SK-N-SH (cell line): ENCODE results near the gene RAD21L1. TPM values are rescaled to one million over a fixed set of nuclear protein-coding genes. Genes with fewer than 3 reads are reported as not detected.

Experiments used
- CTCF ChIA-PET: fragments of 300-600, 350-600 bp; formaldehyde crosslinking; extraction: SDS; loops from one replicate; lab custom pipeline; 2021; lab: Yijun Ruan, JAX
- POLR2A ChIA-PET: fragments of 350-600 bp; sonication (Branson Sonifier 250); formaldehyde crosslinking; extraction: SDS; loops from one replicate; lab custom pipeline; 2020; ENCODE audit warnings: antibody characterized with exemption, inconsistent platforms; lab: Yijun Ruan, JAX
- DNase-seq: peaks from one replicate; pipeline ENCODE4 v3.0.0; 2012
- H2AFZ ChIP-seq: fragments of 200-600 bp; sonication (generic); 2 replicates; pipeline ENCODE4 v1.8.1; 2016; ENCODE audit warnings: antibody characterized with exemption, mild to moderate bottlenecking, low read depth
- H3F3A ChIP-seq: fragments of 200-600 bp; sonication (generic); replicated peaks from 2 replicates; pipeline ENCODE3; 2016; ENCODE audit warnings: antibody characterized with exemption, mild to moderate bottlenecking; ENCODE audit not compliant: insufficient read depth
- H3K27ac ChIP-seq, 2 experiments: fragments of 200-500 bp in 1 of 2; fragments of 200-600 bp in 1 of 2; sonication (Bioruptor generic) in 1 of 2; sonication (generic), shearing (Covaris generic) in 1 of 2; 2 replicates each; pipeline versions ENCODE4 v1.5.1 to v1.6.1; 2014 to 2016; ENCODE audit warnings: low read depth in 2 of 2, inconsistent platforms in 1 of 2, low read length in 1 of 2, mild to moderate bottlenecking in 1 of 2, mixed read lengths in 1 of 2
- H3K27me3 ChIP-seq: fragments of 200-600 bp; sonication (generic), shearing (Covaris generic); 2 replicates; pipeline ENCODE4 v1.6.1; 2016; ENCODE audit warnings: mixed run types; ENCODE audit not compliant: insufficient read depth
- H3K36me3 ChIP-seq, 2 experiments: fragments of 200-500 bp in 1 of 2; fragments of 200-600 bp in 1 of 2; sonication (Bioruptor generic) in 1 of 2; sonication (generic) in 1 of 2; replicated peaks in 1 of 2; 2 replicates each; pipeline versions ENCODE3 to v1.5.1; 2014 to 2016; ENCODE audit warnings: low read length in 1 of 2, mild to moderate bottlenecking in 1 of 2; ENCODE audit not compliant: insufficient read depth in 2 of 2, control insufficient read depth in 1 of 2
- H3K4me1 ChIP-seq, 2 experiments: fragments of 200-500 bp in 1 of 2; fragments of 200-600 bp in 1 of 2; sonication (Bioruptor generic) in 1 of 2; sonication (generic), shearing (Covaris generic) in 1 of 2; 2 replicates each; pipeline versions ENCODE4 v1.5.1 to v1.6.1; 2014 to 2016; ENCODE audit warnings: low read depth in 1 of 2, low read length in 1 of 2, mixed run types in 1 of 2; ENCODE audit not compliant: insufficient read depth in 2 of 2, control insufficient read depth in 1 of 2
- H3K4me2 ChIP-seq: fragments of 200-600 bp; sonication (generic), shearing (Covaris generic); 2 replicates; pipeline ENCODE4 v1.6.1; 2017; ENCODE audit warnings: mixed run types
- H3K4me3 ChIP-seq, 2 experiments: fragments of 200-500 bp in 1 of 2; fragments of 200-600 bp in 1 of 2; sonication (Bioruptor generic) in 1 of 2; sonication (generic), shearing (Covaris generic) in 1 of 2; 2 replicates each; pipeline versions ENCODE4 v1.5.1 to v1.8.1; 2014 to 2016; ENCODE audit warnings: low read depth in 2 of 2, inconsistent platforms in 1 of 2, low read length in 1 of 2, mild to moderate bottlenecking in 1 of 2, mixed read lengths in 1 of 2, moderate library complexity in 1 of 2
- H3K79me2 ChIP-seq: fragments of 200-600 bp; sonication (generic); 2 replicates; pipeline ENCODE4 v1.8.1; 2017; ENCODE audit warnings: mild to moderate bottlenecking; ENCODE audit not compliant: insufficient read depth
- H3K9ac ChIP-seq: fragments of 200-600 bp; sonication (generic); 2 replicates; pipeline ENCODE4 v1.6.1; 2017; ENCODE audit warnings: mixed run types
- H3K9me2 ChIP-seq: fragments of 200-600 bp; sonication (generic); 2 replicates; pipeline ENCODE4 v1.6.1; 2017; ENCODE audit warnings: mixed run types
- H3K9me3 ChIP-seq: fragments of 200-600 bp; sonication (generic); 2 replicates; pipeline ENCODE4 v1.6.1; 2017; ENCODE audit warnings: mixed run types, mild to moderate bottlenecking, moderate library complexity
- H4K20me1 ChIP-seq: fragments of 200-600 bp; sonication (generic); 2 replicates; pipeline ENCODE4 v1.6.1; 2017; ENCODE audit warnings: mild to moderate bottlenecking, mixed run types; ENCODE audit not compliant: insufficient read depth
- CTCF ChIP-seq: fragments of 200-600 bp; sonication (generic); IDR thresholded peaks from 2 replicates; pipeline ENCODE4 v1.6.1; 2017; ENCODE audit warnings: antibody characterized with exemption, mild to moderate bottlenecking, moderate library complexity
- GABPA ChIP-seq: IDR thresholded peaks from 2 replicates; pipeline ENCODE4 v1.4.0; 2012; ENCODE audit warnings: low read depth, mild to moderate bottlenecking
- IRF3 ChIP-seq: fragments of 150-350 bp; IDR thresholded peaks from 2 replicates; pipeline ENCODE4 v1.6.1; 2016; ENCODE audit warnings: mild to moderate bottlenecking, low read depth, low read length
- MAX ChIP-seq: IDR thresholded peaks from 2 replicates; pipeline ENCODE4 v1.4.0; 2012; ENCODE audit warnings: low read depth
- MEF2A ChIP-seq: IDR thresholded peaks from 2 replicates; pipeline ENCODE4 v1.4.0; 2012; ENCODE audit warnings: low read depth, borderline replicate concordance
- RAD21 ChIP-seq: IDR thresholded peaks from 2 replicates; pipeline ENCODE4 v1.6.1; 2012; ENCODE audit warnings: mild to moderate bottlenecking, low read length
- RXRA ChIP-seq: IDR thresholded peaks from 2 replicates; pipeline ENCODE4 v1.4.0; 2012; ENCODE audit warnings: low read depth, mild to moderate bottlenecking, borderline replicate concordance
- ZBTB33 ChIP-seq: IDR thresholded peaks from 2 replicates; pipeline ENCODE4 v1.4.0; 2012; ENCODE audit warnings: low read depth, borderline replicate concordance
- WGBS: methylation state at CpG from one replicate; pipeline ENCODE4 v1.1.6; 2017; ENCODE audit warnings: low lambda C conversion rate; 5-methylcytosine and 5-hydroxymethylcytosine counted together
- polyA plus RNA-seq, 3 experiments: library from polyadenylated mRNA; depleted of rRNA; stranded (reverse); fragments of >200 nt; gene quantifications; 2 replicates each; pipeline ENCODE4 v1.2.3, GENCODE V29; 2012

RAD21L1 gene
- polyA plus RNA-seq, 1 of the 3 experiments (the other 2 are of a cell fraction): 0.03 TPM

- no peak overlapping the region for H3K9ac ChIP-seq
- no peak overlapping the region for H3K4me2 ChIP-seq
- CTCF ChIA-PET: interaction anchor here (1.2 to 3.8 kb wide), 3 partner anchors 31 to 225 kb away, joined by 3 to 13 read pairs (median 3); no protein-coding TSS in a partner anchor
- DNase-seq: no peak
- H4K20me1 ChIP-seq: no peaks in the 10 kb centered on the region
- H3K27ac ChIP-seq: no peak overlapping the region
- H3F3A ChIP-seq: no peaks in the 10 kb centered on the region
- no peaks in the 10 kb centered on the region for H3K79me2 ChIP-seq
- no peaks in the 10 kb centered on the region for H3K9me3 ChIP-seq
- POLR2A ChIA-PET: no interaction called here
- H3K4me3 ChIP-seq: no peak overlapping the region
- no peak for TF ChIP-seq MAX
- H3K4me1 ChIP-seq: peaks cover 0 to 1% of the 10 kb centered on the region in 2 experiments; a peak in 1 of 4 replicates
- no peaks in the 10 kb centered on the region for H3K27me3 ChIP-seq
- no peak overlapping the region for H2AFZ ChIP-seq
- 100% methylated on average over 12 of the region's 27 CpGs for WGBS
- H3K9me2 ChIP-seq: no peaks in the 10 kb centered on the region
- H3K36me3 ChIP-seq: peaks cover 0 to 2% of the 10 kb centered on the region in 2 experiments
These were observed 44.9 kb upstream of the RAD21L1 start for GRCh38 chr20:1180949-1181348.

- Histone ChIP-seq H3K9me2 (no peaks in the 10 kb centered on the region), H3K9ac (no peak overlapping the region), H3K4me1 (peaks cover 0 to 3% of the 10 kb centered on the region in 2 experiments; a peak in 1 of 4 replicates), H2AFZ (no peak overlapping the region), H3K4me2 (no peak overlapping the region), H3K27me3 (no peaks in the 10 kb centered on the region), H3K9me3 (no peaks in the 10 kb centered on the region), H3K4me3 (no peak overlapping the region), H3K27ac (no peak overlapping the region), H3K36me3 (no peaks in the 10 kb centered on the region), H3F3A (no peaks in the 10 kb centered on the region), H4K20me1 (no peaks in the 10 kb centered on the region), H3K79me2 (no peaks in the 10 kb centered on the region)
- ChIA-PET CTCF (interaction anchor here (0.9 to 3.8 kb wide), 2 partner anchors 30 to 366 kb away, joined by 4 to 13 read pairs; no protein-coding TSS in a partner anchor), POLR2A (no interaction called here)
- TF ChIP-seq IRF3 (no peak), GABPA (no peak), MEF2A (no peak), ZBTB33 (no peak), RXRA (no peak), CTCF (no peak), RAD21 (no peak)
- DNase-seq: no peak
- 83% methylated on average over 4 of the region's 4 CpGs for WGBS
These were observed 43.7 kb upstream of the RAD21L1 start for GRCh38 chr20:1182106-1182505.
